Measurements from ENCODE around the gene DISC1.
"Not testable (repeated sequence)": the region's sequence is repeated elsewhere in the genome, so short reads cannot be mapped to it uniquely, and the experiment has no call there.

- not testable (repeated sequence) for TF ChIP-seq CTCF, POLR2A, POLR2AphosphoS5 (IDR thresholded peaks at IDR 0.05)
These were observed 10.3 kb downstream of the DISC1 start for GRCh38 chr1:231636922-231637321.
